ENCODE results near the gene ECEL1.

GRCh38 chr2:232530626-232531260, 43.1 kb upstream of the ECEL1 start:
- TF ChIP-seq, protein P1, sequence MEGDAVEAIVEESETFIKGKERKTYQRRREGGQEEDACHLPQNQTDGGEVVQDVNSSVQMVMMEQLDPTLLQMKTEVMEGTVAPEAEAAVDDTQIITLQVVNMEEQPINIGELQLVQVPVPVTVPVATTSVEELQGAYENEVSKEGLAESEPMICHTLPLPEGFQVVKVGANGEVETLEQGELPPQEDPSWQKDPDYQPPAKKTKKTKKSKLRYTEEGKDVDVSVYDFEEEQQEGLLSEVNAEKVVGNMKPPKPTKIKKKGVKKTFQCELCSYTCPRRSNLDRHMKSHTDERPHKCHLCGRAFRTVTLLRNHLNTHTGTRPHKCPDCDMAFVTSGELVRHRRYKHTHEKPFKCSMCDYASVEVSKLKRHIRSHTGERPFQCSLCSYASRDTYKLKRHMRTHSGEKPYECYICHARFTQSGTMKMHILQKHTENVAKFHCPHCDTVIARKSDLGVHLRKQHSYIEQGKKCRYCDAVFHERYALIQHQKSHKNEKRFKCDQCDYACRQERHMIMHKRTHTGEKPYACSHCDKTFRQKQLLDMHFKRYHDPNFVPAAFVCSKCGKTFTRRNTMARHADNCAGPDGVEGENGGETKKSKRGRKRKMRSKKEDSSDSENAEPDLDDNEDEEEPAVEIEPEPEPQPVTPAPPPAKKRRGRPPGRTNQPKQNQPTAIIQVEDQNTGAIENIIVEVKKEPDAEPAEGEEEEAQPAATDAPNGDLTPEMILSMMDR (IDR thresholded peaks at IDR 0.05; ENCODE audit: borderline replicate concordance, extremely low read depth, low read length, poor library complexity, severe bottlenecking): no peak
- no peak for TF ChIP-seq EZH2 (IDR thresholded peaks at IDR 0.05; ENCODE audit: borderline replicate concordance, low read depth, low read length, severe bottlenecking)

Measured in DND-41 (cell line).